DMS 273 treated with DMSO at 0.1 percent for 48 hours (cell line): ENCODE measurements around the gene SYNJ2.

ENCODE experiments used
- DNase-seq: peaks from one replicate; lab custom pipeline; 2025; lab: John Stamatoyannopoulos, UW

Gene SYNJ2

GRCh38 chr6:158057213-158057987 lies 75.7 kb downstream of the SYNJ2 start:
- DNase-seq: no peak

- no peak for DNase-seq
Observed at GRCh38 chr6:158058171-158058651, 76.5 kb downstream of the SYNJ2 start.

GRCh38 chr6:158059108-158059507 lies 77.4 kb downstream of the SYNJ2 start:
- DNase-seq: no peak

- DNase-seq: no peak
Observed at GRCh38 chr6:158060455-158061360, 79.0 kb downstream of the SYNJ2 start.

- no peak for DNase-seq
Observed at GRCh38 chr6:158061361-158061708, 79.7 kb downstream of the SYNJ2 start.

- no peak for DNase-seq
Observed at GRCh38 chr6:158061709-158062461, 80.2 kb downstream of the SYNJ2 start.

GRCh38 chr6:158063736-158064135 lies 82.1 kb downstream of the SYNJ2 start:
- no peak for DNase-seq

GRCh38 chr6:158064725-158065251 lies 83.1 kb downstream of the SYNJ2 start:
- no peak for DNase-seq

GRCh38 chr6:158066136-158066781 lies 84.6 kb downstream of the SYNJ2 start:
- no peak for DNase-seq

- DNase-seq: no peak
Observed at GRCh38 chr6:158067436-158068015, 85.9 kb downstream of the SYNJ2 start.

- no peak for DNase-seq
Observed at GRCh38 chr6:158068156-158068892, 86.7 kb downstream of the SYNJ2 start.

GRCh38 chr6:158068893-158069799 lies 87.5 kb downstream of the SYNJ2 start:
- DNase-seq: no peak

- no peak for DNase-seq
Observed at GRCh38 chr6:158069800-158070195, 88.1 kb downstream of the SYNJ2 start.

GRCh38 chr6:158070513-158070912 lies 88.8 kb downstream of the SYNJ2 start:
- no peak for DNase-seq

- no peak for DNase-seq
Observed at GRCh38 chr6:158071121-158072082, 89.7 kb downstream of the SYNJ2 start.

GRCh38 chr6:158072083-158072721 lies 90.5 kb downstream of the SYNJ2 start:
- DNase-seq: no peak

GRCh38 chr6:158073776-158074175 lies 92.1 kb downstream of the SYNJ2 start:
- no peak for DNase-seq

- DNase-seq: no peak
Observed at GRCh38 chr6:158076548-158076947, 94.9 kb downstream of the SYNJ2 start.
